Measurements from ENCODE around the gene ADCY10.

GRCh38 chr1:167766538-167766937 is 147.4 kb downstream of the ADCY10 start:
- TF ChIP-seq SIN3A (IDR thresholded peaks at IDR 0.05; ENCODE audit: borderline replicate concordance, insufficient read depth, low read length) (no peak), TAF1 (IDR thresholded peaks at IDR 0.05; ENCODE audit: borderline replicate concordance, insufficient read depth, low read length) (no peak), POLR2AphosphoS5 (IDR thresholded peaks at IDR 0.05; ENCODE audit: low read depth, low read length) (no peak), REST (IDR thresholded peaks at IDR 0.05; ENCODE audit: insufficient read depth in 1 of 2, low read depth in 2 of 2, low read length in 2 of 2) (no peak)
